GM18873 (cell line): ENCODE results near the gene CARD9.

Experiments used
- ATAC-seq: cut with Tn5 transposase; IDR thresholded peaks from one replicate; pipeline ENCODE4 v1.9.1; 2021; ENCODE audit warnings: mild to moderate bottlenecking, moderate library complexity, moderate number of reproducible peaks; ENCODE audit not compliant: unreplicated experiment, low FRiP score

Gene CARD9

GRCh38 chr9:136401173-136401922 lies 27.9 kb upstream of the CARD9 start:
- no peak for ATAC-seq

- ATAC-seq = no peak
Observed at GRCh38 chr9:136400038-136400834, 26.8 kb upstream of the CARD9 start, which contains the start of gene SNAPC4. SNAPC4 (minus strand) TSS chr9:136400170; CDS start chr9:136398428, 1,742 bp downstream.

- ATAC-seq = no peak
Observed at GRCh38 chr9:136399176-136400037, 25.9 kb upstream of the CARD9 start.

GRCh38 chr9:136398286-136398685 lies 24.8 kb upstream of the CARD9 start:
- no peak for ATAC-seq

- ATAC-seq = no peak
Observed at GRCh38 chr9:136397643-136398042, 24.2 kb upstream of the CARD9 start.

GRCh38 chr9:136396219-136396515 lies 22.7 kb upstream of the CARD9 start:
- no peak for ATAC-seq

- no peak for ATAC-seq
Observed at GRCh38 chr9:136395345-136396218, 22.1 kb upstream of the CARD9 start.

- ATAC-seq = no peak
Observed at GRCh38 chr9:136395020-136395340, 21.5 kb upstream of the CARD9 start.

- no peak for ATAC-seq
Observed at GRCh38 chr9:136394312-136395019, 21.0 kb upstream of the CARD9 start.

GRCh38 chr9:136393531-136393930 lies 20.1 kb upstream of the CARD9 start:
- ATAC-seq = no peak

GRCh38 chr9:136392538-136393449 lies 19.3 kb upstream of the CARD9 start:
- ATAC-seq = no peak

- ATAC-seq = no peak
Observed at GRCh38 chr9:136391737-136392537, 18.5 kb upstream of the CARD9 start.

- ATAC-seq = no peak
Observed at GRCh38 chr9:136389396-136389795, 15.9 kb upstream of the CARD9 start.

- ATAC-seq = no peak
Observed at GRCh38 chr9:136387217-136387616, 13.7 kb upstream of the CARD9 start.

GRCh38 chr9:136386018-136386417 lies 12.5 kb upstream of the CARD9 start:
- ATAC-seq = no peak

- ATAC-seq = no peak
Observed at GRCh38 chr9:136385015-136385414, 11.5 kb upstream of the CARD9 start.

- ATAC-seq = no peak
Observed at GRCh38 chr9:136383436-136383835, 10.0 kb upstream of the CARD9 start.
